HG02870 (cell line): ENCODE data around the gene SNX1.

ENCODE experiments used
- ATAC-seq: cut with Tn5 transposase; IDR thresholded peaks from one replicate; pipeline ENCODE4 v1.9.1; 2021; ENCODE audit warnings: mild to moderate bottlenecking, moderate library complexity; ENCODE audit not compliant: unreplicated experiment

The SNX1 gene

DNA sequence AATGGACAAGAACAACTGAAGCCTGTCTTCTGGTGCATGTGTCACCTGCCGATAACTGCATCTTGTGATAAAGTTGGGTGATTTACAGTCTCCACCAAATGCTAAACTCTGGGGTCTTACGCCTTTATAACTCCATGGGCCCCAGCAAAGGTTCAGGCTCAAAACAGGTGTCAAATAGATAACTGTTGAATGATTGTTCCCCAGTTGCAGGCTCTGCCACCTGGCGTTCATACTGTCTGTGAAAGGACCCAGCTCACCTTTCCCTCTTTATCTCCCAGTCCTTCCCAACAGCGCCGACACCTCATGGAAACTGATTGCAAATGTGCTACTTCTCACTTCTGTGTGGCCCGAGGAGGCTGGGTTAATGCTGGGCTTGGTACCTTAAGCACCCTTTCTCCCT, 47.5 kb downstream of the SNX1 start:
- no peak for ATAC-seq

DNA sequence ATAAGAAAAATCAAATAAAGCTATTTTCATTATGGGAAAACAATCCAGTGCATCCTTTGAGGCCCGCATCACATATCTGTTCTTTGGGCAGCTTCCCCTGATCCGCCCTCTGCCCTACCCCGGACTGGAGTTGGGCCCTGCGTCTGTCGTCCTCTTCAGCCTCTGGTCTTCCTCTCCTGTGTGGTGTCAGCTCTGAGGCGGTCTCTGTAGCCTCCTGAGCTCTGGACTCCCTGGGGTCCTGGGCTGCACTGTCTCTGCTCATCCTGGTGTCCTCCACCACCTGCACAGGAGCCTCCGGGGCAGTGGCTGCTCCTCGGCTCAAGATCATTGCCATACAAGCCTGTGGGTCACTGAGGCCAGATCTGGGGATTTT, 48.4 kb downstream of the SNX1 start:
- ATAC-seq, result no peak

- peak; percentile 80 for ATAC-seq
Observed at GRCh38 chr15:64144565-64145281, 48.9 kb downstream of the SNX1 start.

DNA sequence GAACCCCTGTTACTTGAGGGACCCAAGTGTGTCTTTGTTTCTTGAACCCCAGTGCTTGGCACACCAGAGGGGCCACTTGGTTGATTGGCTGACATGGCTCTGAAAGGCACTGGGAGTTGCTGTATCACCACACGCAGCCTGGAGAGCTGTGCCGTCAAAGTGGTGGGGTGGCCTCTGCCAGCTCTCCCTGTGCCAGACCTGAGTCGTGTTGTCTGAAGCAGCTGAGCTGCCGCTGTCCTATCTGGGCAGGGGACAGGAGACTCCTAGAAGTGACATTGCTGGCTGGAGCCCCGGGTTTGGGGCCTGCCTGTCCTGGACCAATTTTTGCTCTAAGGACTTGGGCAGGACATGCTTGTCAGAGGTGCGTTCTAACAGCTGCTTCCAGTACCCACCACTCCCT, 50.3 kb downstream of the SNX1 start:
- no peak for ATAC-seq

DNA sequence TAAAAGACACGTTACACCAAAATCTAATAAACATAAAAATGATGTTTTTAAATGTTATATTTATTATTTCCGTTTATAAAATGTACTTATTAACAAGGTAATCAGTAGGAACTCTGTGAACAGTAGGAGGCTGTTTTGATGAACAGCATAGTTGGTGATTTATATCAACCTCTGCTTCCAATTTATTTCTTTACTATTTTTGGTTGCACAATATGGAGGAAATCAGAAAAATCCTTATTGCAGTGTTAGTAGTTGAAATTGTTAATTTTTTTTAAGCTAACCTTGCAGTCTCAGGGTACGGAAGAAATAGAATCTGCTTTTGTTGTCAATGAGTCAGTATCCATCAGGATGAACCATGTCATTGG, 50.7 kb downstream of the SNX1 start:
- no peak for ATAC-seq

DNA sequence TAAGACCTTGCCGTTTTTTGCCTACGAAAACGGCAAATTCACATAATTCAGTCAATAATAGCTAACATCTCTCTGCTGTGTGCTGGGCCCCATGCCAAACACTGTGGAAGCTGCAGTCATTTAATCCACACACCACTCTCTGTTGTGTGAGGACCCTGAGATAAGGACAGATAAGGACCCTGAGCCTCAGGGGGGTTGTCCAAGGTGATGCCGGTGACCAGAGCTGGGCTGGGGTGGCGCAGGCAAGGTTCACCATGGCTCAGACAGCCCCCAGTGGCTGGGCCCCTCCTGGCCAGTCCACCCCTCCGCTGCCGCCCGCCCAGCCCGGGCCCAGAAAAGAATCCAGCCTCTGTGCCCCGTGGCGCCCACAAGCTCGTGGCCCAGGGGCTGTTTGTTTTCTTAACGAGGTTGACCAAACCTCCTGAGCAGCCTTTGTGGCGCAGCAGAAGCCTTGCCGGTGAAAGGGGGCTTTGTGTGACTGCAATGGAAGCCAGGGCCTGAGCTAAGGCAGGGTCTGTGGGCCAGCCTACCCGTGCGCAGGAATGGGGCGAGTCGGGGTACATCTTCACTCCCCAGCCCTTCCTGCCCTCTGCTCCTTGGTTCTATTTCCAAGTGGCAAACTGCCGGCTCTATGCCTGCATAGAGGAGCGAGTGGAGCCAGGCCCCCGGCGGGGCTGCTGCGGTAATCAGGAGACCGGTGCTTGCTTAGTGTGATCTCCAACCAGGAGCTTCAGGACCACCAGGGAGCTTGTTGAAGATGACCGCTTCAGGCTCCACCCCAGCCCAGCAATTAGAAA, 51.3 kb downstream of the SNX1 start:
- no peak for ATAC-seq

DNA sequence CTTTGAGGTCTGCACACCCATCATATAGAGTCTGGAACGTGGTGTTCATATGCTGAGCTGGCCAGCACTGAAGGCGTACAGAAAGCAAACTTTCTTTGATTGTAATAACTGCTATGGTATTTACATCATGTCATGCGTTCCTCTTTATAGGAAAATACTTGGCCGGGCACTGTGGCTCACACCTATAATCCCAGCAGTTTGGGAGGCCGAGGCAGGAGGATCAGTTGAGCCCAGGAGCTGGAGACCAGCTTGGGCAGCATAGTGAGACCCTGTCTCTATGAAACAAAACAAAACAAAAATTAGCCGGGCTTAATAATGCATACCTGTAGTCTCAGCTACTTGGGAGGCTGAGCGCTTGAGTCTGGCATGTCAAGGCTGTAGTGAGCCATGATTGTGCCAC, 52.4 kb downstream of the SNX1 start:
- ATAC-seq, result no peak

DNA sequence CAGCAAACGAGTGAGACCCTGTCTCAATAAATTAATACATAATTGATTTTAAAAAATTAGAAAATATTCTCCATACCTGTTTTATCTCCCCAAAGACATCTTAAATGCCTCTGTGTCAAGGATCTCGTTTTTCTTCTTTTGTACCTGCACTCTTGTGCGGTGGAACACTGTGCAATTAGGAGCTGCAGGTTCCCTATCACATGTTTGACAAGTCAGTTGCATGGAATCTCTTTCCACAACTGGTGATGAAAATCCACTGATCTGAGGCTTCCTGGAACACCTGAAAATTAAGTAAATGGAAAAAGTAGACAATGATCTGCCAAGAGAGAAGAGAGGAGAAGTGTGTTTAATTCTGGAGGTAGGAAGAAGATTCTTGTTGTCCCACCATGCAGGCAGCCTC, 52.8 kb downstream of the SNX1 start:
- no peak for ATAC-seq

- ATAC-seq, result no peak
Observed at GRCh38 chr15:64149424-64149823, 53.6 kb downstream of the SNX1 start.

GRCh38 chr15:64149893-64150578, 54.3 kb downstream of the SNX1 start:
- no peak for ATAC-seq

- ATAC-seq, result peak; percentile 8
Observed at GRCh38 chr15:64151727-64152506, 56.1 kb downstream of the SNX1 start, which contains the start of gene SNX22. Gene SNX22 (plus strand): TSS chr15:64151731. CDS start chr15:64151776, 45 bp downstream.

DNA sequence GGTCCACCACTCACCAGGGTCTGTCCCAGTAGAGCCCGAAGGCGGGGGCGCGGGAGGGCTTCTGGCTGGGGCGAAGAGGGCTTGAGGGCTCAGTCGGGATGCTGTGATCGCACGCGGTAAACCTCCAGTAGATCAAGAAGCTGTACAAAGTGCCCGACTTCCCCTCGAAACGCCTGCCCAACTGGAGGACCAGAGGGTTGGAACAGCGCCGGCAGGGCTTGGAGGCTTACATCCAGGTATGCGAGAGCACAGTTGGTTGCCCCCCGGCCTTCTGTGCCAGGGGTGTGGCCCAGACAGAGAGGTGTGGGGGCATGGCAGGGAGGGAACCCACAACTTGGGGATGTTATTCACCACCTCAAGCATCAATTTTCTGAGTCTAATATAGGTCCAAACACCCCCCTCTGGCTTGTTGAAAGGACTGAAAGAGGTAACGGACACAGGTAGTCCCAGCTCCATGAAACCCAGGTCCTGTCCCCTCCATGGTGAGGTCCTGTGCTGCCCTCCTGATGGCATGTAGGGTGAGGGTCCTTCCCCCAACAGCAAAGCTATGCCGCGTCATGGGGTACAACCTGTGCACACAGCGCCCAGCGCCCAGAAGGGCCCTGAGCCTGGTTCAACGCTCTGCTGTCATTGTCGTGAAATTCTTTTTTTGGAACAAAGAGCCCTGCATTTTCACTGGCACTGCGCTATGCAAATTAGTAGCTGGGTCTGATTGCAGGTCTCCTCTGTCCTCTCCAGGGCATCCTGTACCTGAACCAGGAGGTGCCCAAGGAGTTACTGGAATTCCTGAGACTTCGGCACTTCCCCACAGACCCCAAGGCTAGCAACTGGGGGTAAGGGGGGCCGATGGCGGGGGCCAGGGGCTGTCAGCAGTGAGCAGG, 57.0 kb downstream of the SNX1 start:
- no peak for ATAC-seq

- peak; percentile 65 for ATAC-seq
Observed at GRCh38 chr15:64153480-64154367, 57.9 kb downstream of the SNX1 start.

DNA sequence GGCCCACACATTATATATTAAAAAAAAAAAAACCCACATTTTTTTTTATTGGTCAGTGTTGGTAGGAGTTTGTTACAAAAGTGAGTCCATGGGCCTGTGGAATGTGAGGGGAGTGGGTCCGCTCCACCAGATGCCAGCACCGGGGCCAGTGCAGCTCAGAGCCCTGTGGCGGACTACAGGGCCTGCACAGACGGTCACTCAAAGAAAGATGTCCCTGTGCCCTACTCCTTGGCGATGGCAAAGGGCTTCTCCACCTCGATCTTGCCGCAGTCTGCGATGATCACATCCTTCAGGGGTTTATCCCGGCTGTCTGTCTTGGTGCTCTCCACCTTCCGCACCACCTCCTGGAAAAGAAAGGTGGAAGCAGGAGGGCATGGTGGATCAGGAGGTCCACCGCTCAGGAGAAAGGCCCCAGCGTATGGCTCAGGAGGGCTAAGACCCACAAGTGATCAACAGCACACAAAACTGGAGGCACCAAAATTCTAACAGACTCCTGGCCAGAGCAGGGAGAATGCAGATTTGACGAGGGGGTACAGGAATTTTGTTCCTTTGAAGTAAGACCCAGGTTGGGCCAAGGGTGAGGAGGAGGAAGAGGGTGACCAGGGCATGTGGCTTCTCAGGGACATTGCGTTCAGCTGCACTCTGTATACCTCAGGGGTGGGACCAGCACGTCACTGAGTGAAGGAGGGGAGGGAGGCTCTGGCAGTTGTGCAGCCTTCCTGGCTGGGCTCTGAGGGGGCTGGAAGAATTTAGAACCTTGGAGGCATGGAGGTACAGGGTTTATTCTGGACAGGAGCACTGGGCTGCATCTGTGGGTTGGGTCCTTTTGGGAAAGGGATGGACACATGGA, 60.2 kb downstream of the SNX1 start:
- no peak for ATAC-seq

DNA sequence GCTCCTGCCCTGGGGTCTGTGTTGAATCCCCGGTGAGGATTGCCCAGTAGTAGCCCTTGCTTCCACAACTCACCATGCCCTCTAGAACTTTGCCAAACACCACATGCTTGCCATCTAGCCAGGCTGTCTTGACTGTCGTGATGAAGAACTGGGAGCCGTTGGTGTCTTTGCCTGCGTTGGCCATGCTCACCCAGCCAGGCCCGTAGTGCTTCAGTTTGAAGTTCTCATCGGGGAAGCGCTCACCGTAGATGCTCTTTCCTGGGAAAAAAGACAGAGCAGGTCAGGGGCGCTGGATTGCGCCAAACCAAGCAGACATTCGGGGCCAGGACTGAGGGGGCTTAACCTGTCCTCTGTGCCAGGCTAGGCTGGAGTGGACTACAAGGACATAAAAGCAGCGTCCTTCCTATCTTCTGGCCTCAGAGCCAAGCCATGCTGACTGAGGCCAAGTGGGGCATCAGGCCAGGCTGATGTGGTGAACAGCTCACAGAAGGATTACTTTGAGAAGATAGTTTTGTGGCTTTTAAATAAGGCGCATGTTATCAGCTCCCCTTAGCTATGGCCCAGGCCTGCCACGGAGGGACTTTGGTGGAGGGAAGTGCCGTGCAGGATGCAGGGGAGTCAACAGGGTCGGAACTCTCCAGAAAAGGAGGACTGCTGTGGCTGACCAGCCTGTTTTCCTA, 61.0 kb downstream of the SNX1 start:
- ATAC-seq, result no peak

GRCh38 chr15:64157599-64158125, 61.9 kb downstream of the SNX1 start:
- ATAC-seq, result no peak

GRCh38 chr15:64158363-64159134, 62.8 kb downstream of the SNX1 start:
- ATAC-seq, result no peak
